ENCODE data around the gene PLPPR4.
"Not testable (repeated sequence)": the region's sequence is repeated elsewhere in the genome, so short reads cannot be mapped to it uniquely, and the experiment has no call there.

The PLPPR4 gene

GRCh38 chr1:99264201-99265021 lies at the start of gene PLPPR4:
PLPPR4 (plus strand) TSS chr1:99264492; CDS start chr1:99264594, 102 bp downstream.
- no peak for DNase-seq

- DNase-seq: no peak
Observed at GRCh38 chr1:99216956-99217355, 47.3 kb upstream of the PLPPR4 start.

GRCh38 chr1:99217599-99217998 lies 46.7 kb upstream of the PLPPR4 start:
- no peak for DNase-seq

GRCh38 chr1:99218572-99218971 lies 45.7 kb upstream of the PLPPR4 start:
- no peak for DNase-seq

GRCh38 chr1:99218999-99219398 lies 45.3 kb upstream of the PLPPR4 start:
- DNase-seq: no peak

GRCh38 chr1:99227056-99227897 lies 37.0 kb upstream of the PLPPR4 start:
- no peak for DNase-seq

- DNase-seq: no peak
Observed at GRCh38 chr1:99228153-99228552, 36.1 kb upstream of the PLPPR4 start.

GRCh38 chr1:99229122-99229521 lies 35.2 kb upstream of the PLPPR4 start:
- no peak for DNase-seq

GRCh38 chr1:99230695-99231094 lies 33.6 kb upstream of the PLPPR4 start:
- no peak for DNase-seq

GRCh38 chr1:99232172-99232571 lies 32.1 kb upstream of the PLPPR4 start:
- no peak for DNase-seq

GRCh38 chr1:99233446-99233845 lies 30.8 kb upstream of the PLPPR4 start:
- no peak for DNase-seq

- no peak for DNase-seq
Observed at GRCh38 chr1:99236756-99237155, 27.5 kb upstream of the PLPPR4 start.

GRCh38 chr1:99239690-99240089 lies 24.6 kb upstream of the PLPPR4 start:
- DNase-seq: no peak

GRCh38 chr1:99240621-99241020 lies 23.7 kb upstream of the PLPPR4 start:
- DNase-seq: no peak

- no peak for DNase-seq
Observed at GRCh38 chr1:99246152-99246551, 18.1 kb upstream of the PLPPR4 start.

- no peak for DNase-seq
Observed at GRCh38 chr1:99247199-99247598, 17.1 kb upstream of the PLPPR4 start.

- DNase-seq: no peak
Observed at GRCh38 chr1:99250728-99251127, 13.6 kb upstream of the PLPPR4 start.

GRCh38 chr1:99251308-99251707 lies 13.0 kb upstream of the PLPPR4 start:
- DNase-seq: no peak

GRCh38 chr1:99252630-99253029 lies 11.7 kb upstream of the PLPPR4 start:
- DNase-seq: no peak

- DNase-seq: not testable (repeated sequence)
Observed at GRCh38 chr1:99260402-99260801, 3.9 kb upstream of the PLPPR4 start.

GRCh38 chr1:99265124-99265523 lies 832 bp downstream of the PLPPR4 start:
- DNase-seq: no peak

- no peak for DNase-seq
Observed at GRCh38 chr1:99266726-99267125, 2.4 kb downstream of the PLPPR4 start.

- no peak for DNase-seq
Observed at GRCh38 chr1:99268021-99268420, 3.7 kb downstream of the PLPPR4 start.

- no peak for DNase-seq
Observed at GRCh38 chr1:99269321-99269720, 5.0 kb downstream of the PLPPR4 start.
